NCI-H146 treated with DMSO at 0.1 percent for 48 hours (cell line): ENCODE data around the gene TMEM51.
A peak's percentile ranks its signal among the peaks of the same experiment; 100 is the strongest.
"Not testable (repeated sequence)": the region's sequence is repeated elsewhere in the genome, so short reads cannot be mapped to it uniquely, and the experiment has no call there.

Experiments
- DNase-seq: peaks from one replicate; lab custom pipeline; 2025; ENCODE audit not compliant: unreplicated experiment; lab: John Stamatoyannopoulos, UW

The TMEM51 gene

GRCh38 chr1:15175324-15176094 lies 22.0 kb downstream of the TMEM51 start:
- DNase-seq: not testable (repeated sequence)

- no peak for DNase-seq
These were observed 22.6 kb downstream of the TMEM51 start for GRCh38 chr1:15176120-15176519.

- DNase-seq: no peak
These were observed 23.5 kb downstream of the TMEM51 start for GRCh38 chr1:15176898-15177665.

- no peak for DNase-seq
These were observed 24.2 kb downstream of the TMEM51 start for GRCh38 chr1:15177710-15178166.

GRCh38 chr1:15178571-15179484 lies 25.3 kb downstream of the TMEM51 start:
- DNase-seq: peak; percentile 81

GRCh38 chr1:15179485-15179883 lies 25.9 kb downstream of the TMEM51 start:
- DNase-seq: no peak

- no peak for DNase-seq
These were observed 26.6 kb downstream of the TMEM51 start for GRCh38 chr1:15180189-15180588.

GRCh38 chr1:15180945-15181523 lies 27.5 kb downstream of the TMEM51 start:
- DNase-seq: peak; percentile 42

GRCh38 chr1:15181564-15181963 lies 28.0 kb downstream of the TMEM51 start:
- peak; percentile 42 for DNase-seq

- peak; percentile 3 for DNase-seq
These were observed 31.1 kb downstream of the TMEM51 start for GRCh38 chr1:15184436-15185241.

GRCh38 chr1:15185617-15186016 lies 32.1 kb downstream of the TMEM51 start:
- no peak for DNase-seq

GRCh38 chr1:15186073-15186845 lies 32.7 kb downstream of the TMEM51 start:
- no peak for DNase-seq

GRCh38 chr1:15186846-15187151 lies 33.3 kb downstream of the TMEM51 start:
- no peak for DNase-seq

- DNase-seq: no peak
These were observed 33.9 kb downstream of the TMEM51 start for GRCh38 chr1:15187175-15188129.

GRCh38 chr1:15188130-15188524 lies 34.6 kb downstream of the TMEM51 start:
- DNase-seq: no peak

- no peak for DNase-seq
These were observed 35.1 kb downstream of the TMEM51 start for GRCh38 chr1:15188678-15189077.

- no peak for DNase-seq
These were observed 36.3 kb downstream of the TMEM51 start for GRCh38 chr1:15189692-15190370.

GRCh38 chr1:15191267-15191666 lies 37.7 kb downstream of the TMEM51 start:
- no peak for DNase-seq
